COLO829 (cell line): Measurements from ENCODE around the gene RGPD3.

Experiments used
- DNase-seq: peaks from one replicate; pipeline ENCODE4 v3.0.0; 2012; ENCODE audit warnings: low spot score

The RGPD3 gene

DNA sequence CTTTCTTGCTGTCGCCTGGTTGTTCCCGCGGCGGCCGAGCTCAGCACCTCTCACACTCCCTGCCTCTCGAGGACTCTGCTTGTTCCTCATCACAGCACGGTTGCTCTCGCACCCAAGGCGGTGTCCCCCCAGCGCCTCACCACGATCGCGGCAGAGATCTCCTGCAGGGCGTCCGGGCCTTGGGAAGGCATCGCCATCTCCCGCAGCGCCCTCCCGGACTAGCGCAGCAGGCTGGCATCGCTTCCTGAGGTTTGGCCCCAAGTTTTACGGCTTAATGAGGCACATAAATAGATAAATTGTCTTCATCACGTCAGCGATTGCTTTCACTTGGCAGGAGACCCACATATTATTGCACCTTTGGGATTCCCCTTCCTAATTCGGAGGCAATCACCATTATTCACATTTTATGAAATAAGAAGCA is 125.4 kb downstream of the RGPD3 start:
- no peak for DNase-seq

- DNase-seq = no peak
These were observed 126.5 kb downstream of the RGPD3 start for GRCh38 chr2:106341666-106342065.
